ENCODE results near the gene ELF4. TPM values are rescaled to one million over a fixed set of nuclear protein-coding genes. Genes with fewer than 3 reads are reported as not detected.

The ELF4 gene
- total RNA-seq, 4 donors from 2014 or later = 7.0 to 14.8 (median 8.8) TPM

DNA sequence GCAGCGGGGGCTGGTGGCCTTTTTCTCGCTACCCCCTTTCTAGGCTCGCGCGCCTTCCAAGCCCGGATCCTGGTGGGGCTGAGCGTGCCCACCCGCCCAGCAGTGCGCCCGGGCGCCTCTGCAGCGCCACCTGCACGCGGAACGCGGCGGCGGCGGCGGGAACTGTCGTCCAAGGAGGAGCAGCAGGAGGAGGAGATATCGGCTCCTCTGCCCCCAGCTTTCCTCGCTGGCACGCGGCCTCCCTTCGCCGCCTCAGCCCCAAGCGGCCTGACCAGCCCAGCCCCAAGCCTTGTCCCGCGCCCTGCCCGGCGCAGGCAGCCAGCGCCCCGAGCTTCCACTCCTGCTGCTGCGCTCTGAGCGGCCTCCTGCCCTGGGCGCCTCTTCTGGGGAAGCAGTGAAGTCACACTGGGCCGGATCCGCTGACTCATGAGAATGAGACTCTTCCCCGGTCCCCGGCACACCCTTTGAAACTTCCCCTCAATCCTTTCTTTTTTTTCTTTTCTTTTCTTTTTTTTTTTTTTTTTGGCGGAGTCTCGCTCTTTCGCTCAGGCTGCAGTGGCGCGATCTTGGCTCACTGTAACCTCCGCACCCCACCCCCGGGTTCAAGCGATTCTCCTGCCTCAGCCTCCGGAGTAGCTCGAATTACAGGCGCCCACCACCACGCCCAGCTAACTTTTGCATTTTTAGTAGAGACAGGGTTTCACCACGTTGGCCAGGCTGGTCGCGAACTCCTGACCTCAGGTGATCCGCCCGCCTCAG is 10.6 kb upstream of the ELF4 start:
- no peak for TF ChIP-seq CTCF (IDR thresholded peaks at IDR 0.05; ENCODE audit: low read depth)

DNA sequence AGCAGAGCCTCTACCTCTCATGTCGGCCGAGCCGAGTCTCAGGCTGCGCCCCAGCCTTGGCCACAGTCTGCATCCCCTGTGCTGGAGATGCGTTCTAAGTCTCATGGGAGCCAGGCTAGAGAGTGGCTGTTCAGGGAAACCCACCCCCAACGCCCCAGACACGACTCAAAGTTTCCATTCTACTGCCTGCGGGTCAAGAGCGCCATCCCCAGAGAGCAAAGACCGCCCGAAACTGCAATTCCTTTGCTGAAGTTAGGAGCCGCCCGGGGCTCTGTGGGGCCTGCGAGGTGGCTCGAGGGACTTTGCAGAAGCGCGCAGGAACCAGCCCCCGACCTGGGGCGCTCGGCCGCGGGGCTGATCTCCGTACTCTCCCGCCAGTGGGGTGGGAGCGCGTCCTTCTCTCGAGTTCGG is 10.0 kb upstream of the ELF4 start:
- TF ChIP-seq CTCF (IDR thresholded peaks at IDR 0.05; ENCODE audit: low read depth) = no peak

- no peak for TF ChIP-seq CTCF (IDR thresholded peaks at IDR 0.05; ENCODE audit: low read depth)
These were observed 9.1 kb upstream of the ELF4 start for GRCh38 chrX:130119312-130119898.

DNA sequence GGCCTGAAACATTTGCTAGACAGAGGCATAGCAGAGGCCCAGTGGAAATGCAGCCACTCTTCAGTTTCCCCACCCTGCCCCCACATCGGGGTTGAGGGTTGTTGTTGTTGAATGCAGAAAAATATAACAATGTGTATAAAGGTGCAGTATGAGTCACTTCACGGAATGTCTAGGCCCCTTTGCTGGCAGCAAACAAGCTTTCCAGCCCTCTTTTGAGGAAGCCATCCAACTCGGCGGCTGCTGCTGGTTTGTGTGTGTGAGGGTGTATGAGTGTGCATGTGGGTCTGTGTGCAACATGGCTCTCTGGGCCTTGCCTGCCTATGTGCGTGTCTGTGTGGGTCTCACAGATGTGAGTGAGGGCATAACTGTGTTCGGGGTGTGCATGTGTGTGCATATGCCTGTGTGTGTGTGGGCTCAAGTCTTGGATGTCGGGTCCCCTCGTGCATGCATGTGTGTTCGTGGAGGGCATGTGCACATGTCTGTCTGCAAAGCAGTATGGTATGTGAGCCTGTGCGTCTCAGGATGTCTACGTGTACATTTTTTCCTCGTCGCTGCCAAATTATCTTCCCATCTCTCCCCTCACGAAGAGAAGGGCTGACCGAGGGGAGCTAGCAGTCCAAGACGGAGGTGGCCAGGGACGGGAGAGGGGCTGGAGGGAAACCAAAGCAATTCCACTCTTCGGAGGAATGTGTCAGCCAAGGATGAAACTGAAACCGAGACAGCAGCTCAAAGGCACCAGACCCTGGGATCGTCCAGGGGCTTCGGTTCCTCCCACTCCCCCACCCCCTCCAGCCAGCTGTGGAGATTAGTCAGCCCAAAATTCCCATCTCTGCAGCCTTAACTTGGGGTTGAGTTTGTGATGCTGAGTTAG is 8.4 kb upstream of the ELF4 start:
- TF ChIP-seq CTCF (IDR thresholded peaks at IDR 0.05; ENCODE audit: low read depth) = no peak

GRCh38 chrX:130117166-130117565 is 6.9 kb upstream of the ELF4 start:
- TF ChIP-seq CTCF (IDR thresholded peaks at IDR 0.05; ENCODE audit: low read depth) = no peak

DNA sequence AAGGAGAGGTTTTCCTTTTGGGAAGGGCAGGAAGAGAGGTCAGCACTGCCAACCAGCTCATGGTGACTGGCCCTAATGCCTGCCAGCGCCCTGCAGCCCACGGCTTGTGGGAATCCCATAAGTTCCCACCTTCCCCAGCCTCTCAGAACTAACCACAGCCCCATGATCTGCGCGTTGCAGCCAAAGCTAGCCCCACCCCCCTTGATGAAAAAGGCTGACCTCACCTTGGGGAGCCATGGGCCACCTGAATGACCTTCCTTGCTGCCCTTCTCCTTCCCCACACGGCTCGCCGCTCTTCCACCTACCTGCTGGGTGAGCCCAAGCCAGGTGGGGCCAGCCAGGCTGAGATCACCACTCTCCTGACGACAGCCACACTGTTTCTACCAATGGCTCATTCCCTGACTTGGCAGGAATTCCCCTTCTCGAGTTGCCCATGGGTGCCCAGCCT is 3.9 kb upstream of the ELF4 start:
- TF ChIP-seq CTCF (IDR thresholded peaks at IDR 0.05; ENCODE audit: low read depth) = no peak
